Testis (tissue), 2 donors: ENCODE results near the gene CHRNB1.

Source experiments
- CTCF ChIP-seq, 3 experiments: fragments of 450-650 bp in 2 of 3; fragments of 200-600 bp in 1 of 3; sonication (generic) in 1 of 3; IDR thresholded peaks; one replicate each; pipeline ENCODE4 v1.5.1; 2016 to 2019; ENCODE audit warnings: antibody characterized with exemption in 3 of 3, mild to moderate bottlenecking in 2 of 3, moderate library complexity in 1 of 3
- POLR2A ChIP-seq: fragments of 450-650 bp; IDR thresholded peaks from one replicate; pipeline ENCODE4 v1.6.1; 2017; ENCODE audit warnings: antibody characterized with exemption, mild to moderate bottlenecking, moderate library complexity

DNA sequence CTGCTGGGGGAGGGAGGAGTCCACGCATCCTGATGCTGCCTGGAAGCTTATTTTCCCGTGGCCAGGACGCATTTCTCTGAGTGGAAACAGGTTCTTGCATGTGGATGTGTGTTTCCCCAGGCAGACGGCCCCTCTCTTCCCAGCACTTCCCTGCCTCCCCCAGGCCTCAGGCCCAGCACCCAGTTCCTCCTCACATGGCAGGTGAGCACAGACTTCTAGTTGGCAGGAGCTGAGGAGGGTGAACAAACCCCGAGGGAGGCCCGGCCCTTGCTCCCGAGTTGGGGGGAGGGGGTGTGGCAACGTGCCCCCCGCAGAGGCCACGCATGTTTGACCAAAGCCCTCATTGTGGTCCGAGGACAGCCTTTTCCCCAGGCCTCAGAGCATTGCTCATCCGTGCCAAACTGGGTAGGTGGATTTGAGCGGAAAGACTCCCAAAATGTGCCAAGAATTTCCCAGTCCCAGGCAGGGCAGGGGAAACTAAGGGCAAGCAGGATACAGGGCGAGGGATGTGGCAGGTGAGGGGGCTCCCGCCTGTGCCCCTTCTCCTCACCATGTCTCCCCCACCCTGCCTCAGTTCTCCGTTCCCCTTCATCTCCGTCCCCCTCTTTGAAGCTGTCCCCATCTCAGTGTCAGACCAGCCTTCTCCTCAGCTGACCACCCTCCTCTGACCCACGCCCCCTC, 26.2 kb upstream of the CHRNB1 start:
- TF ChIP-seq CTCF (IDR thresholded peaks at IDR 0.05) (no peak), POLR2A (no peak)
